ENCODE measurements around the gene CDH13.

The CDH13 gene

DNA sequence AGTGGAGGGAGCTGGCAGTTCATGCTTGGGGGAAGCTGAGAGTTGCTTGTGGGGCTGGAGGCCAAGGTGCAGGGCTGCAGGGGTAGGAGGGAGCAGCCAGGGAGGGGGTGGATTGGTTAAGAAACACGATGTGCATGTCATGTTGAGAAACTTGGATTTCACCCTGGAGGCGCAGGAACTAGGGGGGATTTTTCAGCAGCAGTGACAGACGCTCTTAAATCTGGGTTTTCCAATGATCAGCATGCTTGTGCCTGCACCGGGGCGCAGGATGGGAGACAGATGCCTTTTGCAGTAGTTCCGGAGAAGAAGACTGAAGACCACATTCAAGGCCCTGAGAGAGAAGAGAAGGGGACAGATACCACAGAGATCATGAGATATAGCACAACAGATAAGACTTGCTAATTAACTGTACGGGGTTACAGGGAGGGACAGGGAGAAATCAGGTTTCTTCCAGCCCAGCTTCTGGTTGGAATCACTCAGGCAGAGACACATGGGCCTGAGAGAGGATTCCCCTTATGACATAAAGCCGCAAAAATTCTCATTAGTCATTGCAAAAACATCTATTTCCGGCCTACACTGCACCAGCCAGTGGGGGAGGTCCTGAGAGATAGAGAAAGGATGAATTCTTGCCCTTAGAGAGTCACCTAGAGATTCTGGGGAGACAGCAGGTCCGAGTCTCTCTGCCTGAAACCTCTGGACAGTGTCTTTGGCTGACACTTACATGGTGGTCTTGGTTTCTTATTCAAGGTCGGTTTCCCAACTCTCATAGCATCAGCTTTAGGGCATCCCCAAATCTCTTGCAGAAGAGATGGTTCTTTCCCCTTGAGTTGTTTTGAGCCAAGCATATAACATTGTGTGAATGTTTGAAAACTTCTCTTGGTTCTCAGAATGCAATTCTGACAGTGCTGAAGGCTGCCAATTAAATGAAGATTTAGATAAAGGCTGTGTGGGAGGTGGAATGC is 27.1 kb downstream of the CDH13 start:
- DNase-seq = peak in 1 of 4 experiments; percentile 1

GRCh38 chr16:82655072-82655714 is 28.4 kb downstream of the CDH13 start:
- DNase-seq = peak in 2 of 4 experiments; percentile 10 to 17

- DNase-seq = no peak
Observed at GRCh38 chr16:82655720-82656490, 29.1 kb downstream of the CDH13 start.

DNA sequence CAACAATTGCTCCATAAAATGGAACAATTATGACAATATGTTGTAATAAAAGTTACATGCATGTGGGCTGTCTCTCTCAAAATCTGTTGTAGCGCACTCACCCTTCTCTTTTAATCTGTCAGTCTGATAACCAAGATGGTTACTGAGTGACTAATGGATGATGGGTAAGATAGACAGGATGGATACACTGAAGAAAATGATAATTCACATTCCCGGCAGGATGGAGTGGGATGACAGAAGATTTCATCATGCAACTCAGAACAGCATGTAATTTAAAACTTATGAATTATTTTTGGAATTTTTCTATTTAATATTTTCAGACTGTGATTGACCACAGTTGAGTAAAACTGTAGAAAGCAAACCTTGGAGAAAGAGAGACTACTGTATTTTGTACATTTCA is 30.5 kb downstream of the CDH13 start:
- DNase-seq = no peak

GRCh38 chr16:82657786-82658185 is 31.0 kb downstream of the CDH13 start:
- no peak for DNase-seq

DNA sequence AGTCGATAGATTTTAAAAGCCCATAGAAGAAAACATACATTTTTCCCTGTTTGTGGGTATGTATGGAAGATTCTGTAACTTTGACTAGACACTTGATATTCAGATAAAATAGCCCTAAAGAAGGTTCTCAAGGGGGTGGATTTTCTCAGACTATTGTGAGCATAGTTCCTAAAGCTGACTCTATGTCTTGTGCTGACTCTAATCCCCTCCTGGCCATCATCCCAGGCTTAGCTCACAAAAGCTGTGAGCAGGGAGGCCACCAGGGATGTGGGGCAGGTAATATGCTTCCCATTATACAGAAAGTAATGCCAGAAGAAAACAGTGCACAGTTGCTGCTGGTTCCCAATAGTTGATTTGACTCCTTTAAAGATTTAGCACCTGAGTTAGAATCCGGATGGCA is 32.0 kb downstream of the CDH13 start:
- DNase-seq = no peak

DNA sequence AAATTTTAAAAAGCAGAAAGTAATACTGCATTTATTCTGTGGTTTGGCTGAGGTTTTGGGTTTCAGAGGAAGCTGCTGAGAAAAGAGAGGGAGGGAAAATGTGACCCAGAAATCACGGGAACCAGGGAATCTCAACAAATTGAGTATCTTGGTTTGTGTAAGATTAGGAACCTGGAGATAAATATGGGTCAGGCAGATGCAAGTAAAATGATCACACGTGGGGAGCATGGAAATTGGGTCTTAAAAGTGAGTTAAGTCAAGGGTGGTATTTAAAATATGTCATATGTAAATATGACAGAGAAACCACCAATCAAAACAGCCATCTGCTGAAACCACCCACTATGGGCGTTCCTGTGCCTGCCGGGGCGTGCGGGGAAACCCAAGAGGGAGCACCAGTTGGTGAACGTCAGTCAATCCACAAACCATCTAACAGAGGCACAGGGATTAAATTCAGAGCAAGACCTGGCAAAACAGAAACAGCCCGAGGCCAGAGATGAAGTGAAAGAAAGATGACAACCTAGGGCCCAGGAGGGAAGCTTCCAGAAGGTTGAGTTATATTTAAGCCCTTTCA is 33.4 kb downstream of the CDH13 start:
- DNase-seq = no peak

DNA sequence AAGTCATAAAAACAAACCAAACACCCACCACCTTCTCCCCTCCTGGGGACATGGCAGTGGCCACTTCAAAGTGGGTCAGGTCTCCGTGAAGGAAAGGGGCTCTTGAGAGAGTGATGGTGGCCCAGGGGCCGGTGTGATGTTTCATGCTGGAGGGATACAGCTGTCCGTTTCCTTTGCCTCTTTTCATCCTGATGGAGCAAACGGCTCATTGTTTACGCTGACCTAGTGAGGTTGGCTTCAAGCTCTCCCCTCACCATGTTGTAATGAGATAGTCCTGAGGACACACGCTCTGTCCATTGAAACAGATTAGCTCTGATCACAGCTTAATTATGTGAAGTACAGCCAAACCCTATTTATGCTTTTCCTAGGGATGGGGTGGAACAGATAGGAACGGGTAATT is 34.2 kb downstream of the CDH13 start:
- DNase-seq = no peak

- DNase-seq = no peak
Observed at GRCh38 chr16:82664181-82664580, 37.4 kb downstream of the CDH13 start.

- no peak for DNase-seq
Observed at GRCh38 chr16:82665025-82665424, 38.3 kb downstream of the CDH13 start.

GRCh38 chr16:82667437-82667836 is 40.7 kb downstream of the CDH13 start:
- DNase-seq = no peak

DNA sequence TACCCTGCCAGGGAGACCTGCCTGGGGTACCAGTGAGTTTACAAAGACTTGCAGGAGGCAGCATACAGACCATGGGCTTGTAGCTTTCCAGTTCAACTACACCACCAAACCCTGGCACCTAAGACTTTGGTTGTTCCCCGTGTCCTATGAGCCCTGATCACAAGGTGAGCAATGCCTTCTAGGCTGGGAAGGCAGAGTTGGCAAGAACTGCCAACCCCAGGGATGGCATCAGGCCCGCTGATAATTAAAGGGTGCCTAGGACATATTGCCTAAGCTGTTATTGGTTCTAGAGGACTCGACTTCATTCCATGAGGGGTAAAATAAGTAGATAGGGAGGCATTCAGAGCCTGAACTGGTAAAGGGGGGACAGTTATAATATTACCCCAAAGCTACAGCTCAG is 41.3 kb downstream of the CDH13 start:
- DNase-seq = no peak

GRCh38 chr16:82671741-82672140 is 45.0 kb downstream of the CDH13 start:
- DNase-seq = no peak

DNA sequence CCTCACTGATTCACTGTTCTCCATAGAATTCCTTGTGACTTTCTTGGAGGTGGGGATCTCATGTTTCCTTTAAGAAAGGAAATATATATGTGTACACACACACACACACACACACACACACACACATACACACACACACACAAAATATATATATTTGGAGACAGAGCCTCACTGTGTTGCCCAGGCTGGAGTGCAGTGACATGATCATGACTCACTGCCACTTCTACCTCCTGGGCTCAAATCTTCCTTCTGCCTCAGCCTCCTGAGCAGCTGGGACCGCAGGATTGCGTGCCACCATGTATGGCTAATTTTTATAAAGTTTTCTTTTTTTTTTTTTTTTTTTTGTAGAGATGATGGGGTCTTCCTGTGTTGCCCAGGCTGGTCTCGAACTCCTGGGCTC is 45.9 kb downstream of the CDH13 start:
- DNase-seq = no peak

DNA sequence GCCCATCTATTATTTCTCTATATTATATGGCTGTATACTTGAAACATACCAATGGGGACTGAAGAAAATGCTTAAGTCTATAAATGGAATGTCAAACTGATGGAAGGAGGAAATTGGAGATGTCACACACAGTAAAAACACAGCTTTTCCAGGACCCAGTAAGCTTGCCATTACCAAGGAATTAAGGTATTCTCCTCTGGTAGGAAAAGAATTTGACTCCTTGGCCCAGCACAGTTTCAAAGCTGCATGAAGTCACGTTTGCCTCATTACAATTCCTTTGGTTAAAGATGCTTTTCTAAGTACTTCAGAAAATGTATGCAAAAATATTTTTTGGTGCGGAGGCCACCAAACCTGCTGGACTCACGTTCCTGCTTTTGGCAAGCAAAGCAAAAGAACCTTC is 48.5 kb downstream of the CDH13 start:
- no peak for DNase-seq

DNA sequence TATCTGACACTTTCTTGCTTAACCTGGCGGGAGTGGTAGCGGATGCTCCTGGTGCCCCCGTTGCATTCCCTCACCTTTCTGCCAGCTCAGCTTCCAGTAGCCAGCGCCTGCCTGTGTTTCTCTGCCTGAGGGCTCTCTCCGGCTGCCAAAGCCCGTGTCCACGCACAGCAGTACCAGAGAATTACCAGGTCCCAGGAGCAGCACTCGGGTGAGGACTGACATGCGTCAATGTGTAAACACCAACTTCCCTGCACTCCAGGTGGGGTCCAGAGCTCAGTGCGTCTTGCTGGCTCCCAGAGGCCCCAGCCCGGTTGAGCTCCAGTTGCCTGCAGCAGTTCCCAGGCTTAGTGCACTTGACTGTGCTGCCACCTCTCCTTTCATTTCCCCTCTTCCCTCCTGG is 54.8 kb downstream of the CDH13 start:
- no peak for DNase-seq

DNA sequence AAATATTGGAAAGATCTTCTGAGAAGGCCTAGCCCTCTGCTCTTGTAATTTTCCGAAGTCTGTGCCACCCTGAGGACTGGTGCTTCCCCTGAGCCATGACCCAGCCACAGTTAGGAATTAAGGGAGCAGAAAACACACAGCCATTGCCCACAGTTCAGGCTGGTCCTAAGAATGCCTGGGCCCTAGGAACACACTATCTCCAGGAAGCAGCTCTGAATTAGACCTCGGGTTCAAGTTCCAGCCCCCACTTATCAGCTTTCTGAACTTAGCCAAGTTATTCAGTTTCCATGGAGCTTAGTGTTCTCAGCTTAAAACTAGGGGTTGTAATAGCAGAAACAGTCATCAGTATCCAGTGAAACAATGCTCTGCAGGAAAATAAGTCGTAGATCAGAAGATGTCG is 56.0 kb downstream of the CDH13 start:
- no peak for DNase-seq

- DNase-seq = no peak
Observed at GRCh38 chr16:82684256-82684655, 57.5 kb downstream of the CDH13 start.

DNA sequence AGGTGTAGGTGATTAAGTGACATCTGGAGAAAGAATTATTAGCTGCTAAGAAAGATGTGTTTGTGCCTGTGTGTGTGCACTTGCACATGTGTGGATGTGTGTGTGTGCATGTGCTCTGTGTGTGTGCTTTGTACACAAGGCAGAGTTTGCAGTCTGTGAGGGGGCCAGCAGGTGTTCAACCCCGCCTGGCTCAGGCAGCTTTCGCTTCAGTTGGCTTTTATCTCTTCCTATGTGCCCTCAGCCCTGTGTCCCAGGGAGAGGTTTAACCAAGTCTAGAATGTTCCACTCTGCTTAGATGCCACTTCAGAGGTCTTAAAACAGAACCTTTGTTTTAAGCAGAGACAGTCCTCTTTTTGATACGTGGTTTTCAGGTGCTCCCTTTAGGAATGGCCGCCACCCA is 58.8 kb downstream of the CDH13 start:
- DNase-seq = no peak

- no peak for DNase-seq
Observed at GRCh38 chr16:82694239-82694874, 67.6 kb downstream of the CDH13 start.

- DNase-seq = no peak
Observed at GRCh38 chr16:82695806-82696205, 69.0 kb downstream of the CDH13 start.

DNA sequence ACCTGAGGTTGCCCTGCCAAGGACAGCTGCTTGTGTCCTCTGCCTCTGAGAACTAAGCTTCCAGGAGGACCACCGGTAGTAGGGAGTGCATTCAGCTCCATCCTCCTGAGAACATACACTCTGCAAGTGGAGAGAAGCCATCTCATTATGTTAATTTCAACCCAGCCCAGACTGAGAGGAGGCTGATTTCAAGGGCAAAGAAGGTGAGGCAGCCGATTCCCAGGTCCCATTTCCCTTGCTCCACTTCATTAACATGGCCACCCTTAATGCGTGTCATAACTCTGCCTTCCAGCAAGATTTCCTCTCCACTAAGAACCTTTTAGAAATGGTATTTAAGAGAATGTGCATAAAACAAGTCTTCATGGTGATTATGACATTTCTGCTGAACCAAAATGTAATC is 72.5 kb downstream of the CDH13 start:
- no peak for DNase-seq
